ENCODE results near the gene PAX3.

GRCh38 chr2:222218786-222219185, 80.0 kb downstream of the PAX3 start:
- TF ChIP-seq CTCF (IDR thresholded peaks at IDR 0.05): no peak
- no peak for TF ChIP-seq POLR2A (IDR thresholded peaks at IDR 0.05)

Data from lower leg skin (tissue), 3 donors.